Stimulated activated naive CD4-positive, alpha-beta T cell treated with Interleukin-2 at 50 U/mL for 16 hours (primary cell): ENCODE measurements around the gene PPP3CA.

Experiments used
- DNase-seq: peaks from one replicate; lab custom pipeline; 2025; lab: John Stamatoyannopoulos, UW

PPP3CA gene

DNA sequence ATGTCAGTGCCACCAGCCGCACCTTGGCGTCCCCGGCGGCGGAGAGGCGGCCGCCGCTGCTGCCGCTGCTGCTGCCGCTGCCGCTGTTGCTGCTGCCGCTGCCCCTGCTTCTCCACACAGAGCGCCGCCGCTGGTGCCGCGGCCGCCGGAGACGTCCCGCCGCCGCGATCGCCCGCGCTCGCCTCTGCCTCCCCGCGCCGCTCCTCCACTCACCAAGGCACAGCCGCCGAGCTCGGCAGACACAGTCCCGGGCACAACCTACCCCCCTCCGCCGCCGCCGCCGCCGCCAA, at the start of gene PPP3CA:
Gene PPP3CA (minus strand): TSS at position 260 of the 290 bp plus-strand sequence.
- no peak for DNase-seq

DNA sequence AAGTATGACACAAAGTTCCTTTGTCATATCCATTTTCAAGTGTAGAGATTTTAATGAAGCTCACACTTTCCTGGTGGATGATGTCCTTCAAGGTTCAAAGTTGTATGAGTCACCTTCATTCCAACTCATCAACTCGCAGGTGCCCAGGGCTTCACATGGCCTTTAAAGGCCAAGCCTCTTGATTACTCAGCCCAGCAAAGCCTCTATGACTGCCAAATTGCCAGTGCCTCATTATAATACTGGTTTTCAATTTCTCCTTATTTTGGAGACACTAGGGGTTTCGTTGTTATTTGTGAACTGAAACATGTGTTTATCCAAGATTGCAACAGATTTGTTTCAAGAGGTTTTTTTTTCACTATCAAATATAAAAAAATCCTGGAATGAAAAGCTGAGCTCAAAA, 45.9 kb upstream of the PPP3CA start:
- DNase-seq = no peak

GRCh38 chr4:101370663-101371210, 23.4 kb upstream of the PPP3CA start:
- DNase-seq = no peak

GRCh38 chr4:101367201-101367600, 19.9 kb upstream of the PPP3CA start:
- DNase-seq = no peak

DNA sequence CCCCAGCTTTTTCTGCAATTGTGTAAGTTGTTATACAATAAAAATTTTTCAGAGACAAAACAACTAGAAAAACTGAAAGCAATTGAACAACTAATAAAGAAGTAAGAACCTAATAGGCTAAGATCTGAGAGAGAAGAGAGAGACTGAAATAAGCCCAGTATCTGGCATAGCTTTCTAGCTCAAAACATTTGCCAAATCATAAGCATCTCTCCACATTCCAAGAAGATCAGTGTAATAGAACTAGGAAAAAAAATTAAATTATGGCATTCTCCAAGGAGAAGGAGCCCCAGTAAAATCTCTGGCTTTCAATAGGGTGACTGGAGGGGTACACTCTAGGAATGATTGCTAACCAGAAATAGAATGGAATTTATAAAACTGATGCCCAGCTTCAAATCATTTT, 19.0 kb upstream of the PPP3CA start:
- no peak for DNase-seq

- DNase-seq = no peak
Observed at GRCh38 chr4:101357751-101358150, 10.4 kb upstream of the PPP3CA start.

DNA sequence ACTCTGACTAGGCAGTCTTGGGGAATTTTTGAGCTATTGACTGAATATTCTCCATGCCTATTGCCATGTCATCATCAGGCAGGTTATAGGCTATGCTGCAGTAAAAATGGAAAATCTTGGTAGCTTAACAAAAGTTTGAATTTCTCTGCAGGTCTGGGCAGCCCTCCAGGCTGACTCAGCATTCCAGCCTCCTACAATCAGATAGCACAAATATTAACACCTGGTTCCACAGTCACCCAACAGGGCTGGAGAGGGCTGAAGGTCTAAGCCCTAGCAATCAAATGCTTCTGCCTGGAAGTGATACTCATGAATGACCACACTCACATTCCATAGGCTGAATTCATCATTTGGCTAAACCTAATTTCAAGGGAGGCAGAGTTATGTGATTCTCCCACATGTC, 9.6 kb upstream of the PPP3CA start:
- no peak for DNase-seq

GRCh38 chr4:101355767-101356702, 8.7 kb upstream of the PPP3CA start:
- DNase-seq = no peak

DNA sequence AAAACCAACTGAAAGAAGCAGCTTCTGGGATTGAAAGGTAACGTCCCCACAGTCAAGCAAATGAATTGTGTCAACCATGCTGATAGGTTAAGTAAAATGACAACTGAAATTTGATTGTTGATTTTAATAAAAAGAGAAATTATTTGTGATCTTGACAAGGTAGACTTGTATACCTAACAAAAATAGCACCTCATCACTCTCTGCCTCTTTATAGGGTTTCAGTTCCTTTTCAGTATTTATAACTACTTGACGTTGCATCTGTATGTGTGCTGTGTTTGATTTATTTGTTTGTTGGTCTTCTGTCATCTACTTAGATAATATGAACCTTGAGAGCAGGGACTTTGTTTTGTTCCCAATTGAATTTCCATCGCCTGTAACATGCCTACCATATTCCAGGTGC, 7.9 kb upstream of the PPP3CA start:
- no peak for DNase-seq

DNA sequence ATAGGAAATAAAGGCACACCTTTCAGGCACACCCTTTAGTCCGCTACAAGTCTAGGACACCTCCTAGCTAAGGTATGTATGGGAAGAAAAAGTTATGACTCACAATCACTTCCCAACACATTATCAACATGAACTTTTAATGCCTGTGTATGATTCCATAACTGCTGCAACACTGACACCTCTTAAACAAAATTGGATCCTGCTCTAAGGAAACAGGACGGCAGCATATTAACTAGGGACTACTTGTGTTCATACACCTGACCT, 2.4 kb upstream of the PPP3CA start:
- DNase-seq = no peak

DNA sequence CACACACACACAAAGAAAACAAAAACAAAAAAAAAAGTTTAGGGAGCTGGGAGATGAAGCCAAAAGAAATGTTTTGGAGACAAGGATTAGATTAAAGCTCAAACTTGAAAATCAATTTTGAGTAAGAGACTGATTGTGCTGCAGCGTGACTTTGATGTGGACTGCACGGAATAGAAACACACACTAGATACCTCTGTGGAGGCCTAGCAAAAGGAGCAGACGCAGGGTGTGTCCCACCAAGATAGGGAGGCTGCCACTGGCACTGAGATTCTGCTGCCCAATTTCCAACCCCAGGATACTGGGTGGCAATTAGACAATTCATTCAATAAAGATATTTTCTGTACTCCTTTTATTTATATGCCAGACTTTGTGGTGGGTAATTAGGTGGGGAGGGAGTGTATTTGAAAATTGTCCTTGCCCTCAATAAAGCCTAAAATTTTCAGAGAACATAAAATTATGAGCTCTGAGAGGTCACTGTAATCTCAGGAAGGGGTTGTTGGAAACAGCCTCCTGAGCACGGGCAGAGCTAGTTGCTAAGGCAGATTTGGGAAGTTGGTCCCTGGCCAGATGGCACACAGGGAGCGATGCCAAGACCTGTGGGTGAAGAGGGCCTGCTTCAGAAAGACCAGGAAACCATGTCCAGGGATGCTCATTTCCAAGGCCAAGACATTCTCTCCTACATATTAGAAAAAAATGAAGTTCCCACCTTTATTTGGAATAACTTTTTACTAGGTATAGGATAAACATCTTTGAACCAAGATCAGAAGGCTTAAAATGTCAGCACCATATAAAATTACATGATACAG, 1.9 kb upstream of the PPP3CA start:
- no peak for DNase-seq

- no peak for DNase-seq
Observed at GRCh38 chr4:101348367-101348827, 1.1 kb upstream of the PPP3CA start.

- peak; percentile 98 for DNase-seq
Observed at GRCh38 chr4:101347557-101348366, 436 bp upstream of the PPP3CA start.

DNA sequence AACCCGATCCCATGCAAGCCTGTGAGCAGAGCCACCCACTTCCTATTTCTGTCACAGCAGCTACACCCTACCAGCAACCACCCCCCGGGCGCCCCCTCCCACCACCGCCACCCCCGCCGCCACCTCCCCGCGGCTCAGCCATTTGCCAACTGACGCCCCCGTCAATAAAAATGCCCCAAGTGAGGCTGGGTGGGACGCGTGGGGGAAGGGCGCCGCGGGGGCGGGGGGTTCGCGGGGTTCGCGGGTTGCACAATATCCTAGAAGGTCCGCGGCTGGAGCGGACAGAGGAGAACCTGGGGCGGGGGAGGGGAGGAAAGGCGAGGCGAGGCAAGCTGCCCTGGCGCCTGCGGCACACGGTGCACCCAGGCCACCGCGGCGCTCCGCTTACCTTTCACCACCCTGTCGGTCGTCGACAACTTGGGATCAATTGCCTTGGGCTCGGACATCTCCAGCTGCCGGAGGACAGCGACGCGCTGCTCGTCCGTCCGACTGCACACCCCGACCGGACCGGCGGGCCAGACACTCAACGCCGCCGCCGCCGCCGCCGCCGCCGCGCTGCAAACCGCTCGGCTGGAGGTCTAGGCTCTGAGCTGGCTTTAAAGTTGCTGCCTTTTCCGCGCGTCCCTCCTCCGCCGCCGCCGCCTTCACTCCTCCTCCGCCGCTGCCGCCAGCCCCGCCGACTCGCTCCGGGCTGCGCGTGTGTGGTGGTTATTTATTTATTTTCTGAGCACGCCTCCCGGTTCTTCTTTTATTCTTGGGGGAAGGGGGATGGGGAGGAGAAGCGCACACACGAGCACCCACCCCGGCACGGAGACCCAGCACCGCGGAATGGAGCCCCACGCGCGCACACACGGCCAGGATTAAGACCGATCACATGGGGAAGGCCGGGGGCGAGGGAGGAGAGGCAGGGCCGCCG, 717 bp downstream of the PPP3CA start:
- peak; percentile 73 for DNase-seq

DNA sequence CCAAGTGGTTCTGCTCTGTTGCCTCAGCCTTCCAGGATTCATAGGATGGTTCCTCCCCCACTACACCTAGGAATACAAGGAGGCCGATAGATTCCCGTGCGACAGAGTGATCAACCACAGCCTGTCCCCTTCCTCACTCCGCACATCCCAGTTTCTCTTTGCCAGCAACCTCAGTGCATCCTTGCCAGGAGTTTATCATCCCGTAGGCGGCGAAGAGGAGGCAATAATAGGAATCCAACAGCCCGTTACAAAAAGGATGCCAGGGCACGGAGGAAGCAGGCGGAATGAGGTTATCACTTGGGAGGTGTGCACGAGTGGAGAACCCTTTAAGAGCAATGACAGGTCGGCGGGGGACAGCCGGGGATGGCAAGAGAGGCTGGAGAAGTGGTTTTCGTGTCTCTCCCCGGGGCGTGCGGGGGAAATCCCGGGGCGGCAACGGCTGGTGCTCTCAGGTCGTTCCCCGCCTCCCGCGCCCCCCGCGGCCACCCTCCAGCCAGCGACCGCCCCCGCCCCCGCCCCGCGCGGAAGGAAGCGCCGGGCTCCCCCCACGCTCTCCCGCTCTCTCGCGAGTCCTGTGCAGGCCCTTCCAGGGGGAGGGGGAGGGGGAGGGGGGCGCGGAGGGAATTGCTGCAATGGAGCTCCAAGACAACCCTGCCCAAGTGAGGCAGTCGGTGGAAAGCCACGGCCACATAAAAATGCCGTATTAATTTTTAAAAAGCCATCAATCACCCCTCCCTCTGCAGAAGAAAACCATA, 1.6 kb downstream of the PPP3CA start:
- DNase-seq = peak; percentile 54

GRCh38 chr4:101345271-101345595, 2.1 kb downstream of the PPP3CA start:
- DNase-seq = no peak

- no peak for DNase-seq
Observed at GRCh38 chr4:101339332-101339731, 8.0 kb downstream of the PPP3CA start.

DNA sequence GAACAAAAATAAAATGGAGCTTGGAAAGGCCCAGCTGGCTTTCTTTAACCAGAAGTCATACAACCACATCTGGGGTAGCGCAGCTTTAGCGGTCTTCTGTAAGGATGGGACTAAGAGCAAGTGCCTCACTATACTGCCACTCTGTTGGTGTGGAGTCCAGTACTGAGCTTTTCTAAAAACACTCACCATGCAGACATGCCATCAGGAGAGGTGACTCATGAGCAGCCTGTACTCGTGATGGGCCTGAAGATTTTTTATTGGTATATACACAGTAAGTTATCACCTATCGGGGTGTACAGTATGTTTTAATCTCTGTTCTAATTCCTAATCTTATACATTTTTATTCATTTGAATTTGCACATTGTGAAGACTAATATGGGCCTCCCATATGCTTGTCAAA, 9.6 kb downstream of the PPP3CA start:
- no peak for DNase-seq

- no peak for DNase-seq
Observed at GRCh38 chr4:101334963-101335572, 12.3 kb downstream of the PPP3CA start.

DNA sequence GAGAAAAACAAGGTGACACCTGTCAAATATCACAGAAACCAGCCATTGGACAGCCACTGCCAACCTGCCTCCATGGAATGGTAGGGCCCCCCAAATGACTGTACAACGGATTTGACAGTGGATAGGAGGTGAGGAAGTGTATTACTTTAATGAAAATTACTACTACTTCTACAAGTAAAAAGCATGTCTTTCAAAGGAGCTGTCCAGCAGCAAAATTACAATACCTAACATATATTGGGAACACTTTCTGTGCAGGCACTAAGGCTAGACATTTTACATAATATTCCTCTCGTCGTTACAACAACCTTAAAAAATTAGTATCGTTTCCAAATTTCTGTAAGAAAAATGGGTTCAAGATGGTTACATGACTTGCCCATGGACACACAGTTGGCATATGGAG, 14.9 kb downstream of the PPP3CA start:
- DNase-seq = no peak
